B cell (primary cell): ENCODE measurements around the gene CLCNKB.

Experiments
- CTCF ChIP-seq: fragments of 200-600 bp; IDR thresholded peaks from one replicate; pipeline ENCODE4 v1.8.0; 2022; ENCODE audit warnings: antibody characterized with exemption, mild to moderate bottlenecking
- EZH2 ChIP-seq: IDR thresholded peaks from 2 replicates; pipeline ENCODE4 v1.6.1; 2012; ENCODE audit warnings: borderline replicate concordance, low read depth, mild to moderate bottlenecking, moderate library complexity, low read length; ENCODE audit not compliant: insufficient read depth, poor library complexity, severe bottlenecking

- TF ChIP-seq CTCF (no peak), EZH2 (no peak)
Observed at GRCh38 chr1:16051039-16051438, 7.5 kb downstream of the CLCNKB start.
